HepG2 (cell line): ENCODE measurements around the gene CNTN4. TPM values are rescaled to one million over a fixed set of nuclear protein-coding genes. Genes with fewer than 3 reads are reported as not detected.

Experiments
- GPN1 ChIP-seq: sonication (generic); formaldehyde crosslinking; IDR thresholded peaks from 2 replicates; pipeline ENCODE4 v1.5.1; 2020; ENCODE audit warnings: missing genetic modification reagents, borderline replicate concordance
- KDM6A ChIP-seq: IDR thresholded peaks from 2 replicates; pipeline ENCODE4 v1.6.1; 2016; ENCODE audit warnings: low read depth
- LBX2 ChIP-seq: sonication (generic); formaldehyde crosslinking; IDR thresholded peaks from 2 replicates; pipeline ENCODE4 v1.5.0; 2020; ENCODE audit warnings: missing genetic modification reagents, mild to moderate bottlenecking, borderline replicate concordance
- NONO ChIP-seq, 2 experiments: fragments of 450-650 bp in 1 of 2; sonication (generic) in 1 of 2; formaldehyde crosslinking in 1 of 2; IDR thresholded peaks in 1 of 2; conservative IDR thresholded peaks in 1 of 2; 2 replicates each; pipeline versions ENCODE4 v1.6.1 to v1.8.0; 2017 to 2022; ENCODE audit warnings: mild to moderate bottlenecking in 1 of 2, missing genetic modification reagents in 1 of 2, moderate library complexity in 1 of 2
- STAT6 ChIP-seq: sonication (generic); formaldehyde crosslinking; IDR thresholded peaks from 2 replicates; pipeline ENCODE4 v1.4.0; 2020; ENCODE audit warnings: missing genetic modification reagents, mild to moderate bottlenecking, borderline replicate concordance
- ZNF639 ChIP-seq: conservative IDR thresholded peaks from 2 replicates; pipeline ENCODE4 v1.6.1; 2018; ENCODE audit warnings: missing genetic modification reagents
- ZNF878 ChIP-seq: sonication (generic); formaldehyde crosslinking; IDR thresholded peaks from 2 replicates; pipeline ENCODE4 v1.8.1; 2023; ENCODE audit warnings: mild to moderate bottlenecking, missing genetic modification reagents, moderate library complexity
- polyA plus RNA-seq, 8 experiments: library from polyadenylated mRNA; depleted of rRNA in 3 of 8; stranded (reverse) in 7 of 8; unstranded in 1 of 8; fragments of >200 nt; fragmentation: Illumina TruSeq in 4 of 8; extraction: Trizol in 4 of 8; gene quantifications; 2 replicates each; pipeline versions ENCODE4 v1.2.1 to v1.2.3, GENCODE V29; 2011 to 2016; ENCODE audit warnings: low read depth in 4 of 8, missing spikeins in 1 of 8, mixed read lengths in 1 of 8; ENCODE audit not compliant: insufficient read depth in 1 of 8
- total RNA-seq, 5 experiments: library from RNA; depleted of rRNA; stranded (reverse); fragments of >200 nt; fragmentation: Illumina TruSeq; extraction: Trizol; gene quantifications; 2 replicates each; pipeline ENCODE4 v1.2.3, GENCODE V29; 2016; ENCODE audit warnings: low read depth in 1 of 5
- TF ChIP-seq, protein P1 (sequence below): sonication (generic); formaldehyde crosslinking; conservative IDR thresholded peaks from 2 replicates; pipeline ENCODE4 v1.5.0; 2020; ENCODE audit warnings: missing genetic modification reagents

Gene CNTN4
- total and polyA plus RNA-seq, 2 of the 13 experiments (the other 11 are each of a cell fraction or from before 2014, with no cell fraction given) = 0.01 to 0.13 TPM

GRCh38 chr3:2441558-2441957 lies 342.9 kb downstream of the CNTN4 start (continued):
- TF ChIP-seq LBX2 (no peak), KDM6A (CRISPR knock-in tag) (no peak), STAT6 (CRISPR knock-in tag) (no peak), NONO (IDR thresholded peaks at IDR 0.05) (no peak), NONO (CRISPR knock-in tag; conservative IDR thresholded peaks at IDR 0.05) (no peak), ZNF878 (no peak), GPN1 (no peak), ZNF639 (CRISPR knock-in tag) (no peak)
- TF ChIP-seq, protein P1, sequence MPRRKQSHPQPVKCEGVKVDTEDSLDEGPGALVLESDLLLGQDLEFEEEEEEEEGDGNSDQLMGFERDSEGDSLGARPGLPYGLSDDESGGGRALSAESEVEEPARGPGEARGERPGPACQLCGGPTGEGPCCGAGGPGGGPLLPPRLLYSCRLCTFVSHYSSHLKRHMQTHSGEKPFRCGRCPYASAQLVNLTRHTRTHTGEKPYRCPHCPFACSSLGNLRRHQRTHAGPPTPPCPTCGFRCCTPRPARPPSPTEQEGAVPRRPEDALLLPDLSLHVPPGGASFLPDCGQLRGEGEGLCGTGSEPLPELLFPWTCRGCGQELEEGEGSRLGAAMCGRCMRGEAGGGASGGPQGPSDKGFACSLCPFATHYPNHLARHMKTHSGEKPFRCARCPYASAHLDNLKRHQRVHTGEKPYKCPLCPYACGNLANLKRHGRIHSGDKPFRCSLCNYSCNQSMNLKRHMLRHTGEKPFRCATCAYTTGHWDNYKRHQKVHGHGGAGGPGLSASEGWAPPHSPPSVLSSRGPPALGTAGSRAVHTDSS (CRISPR knock-in tag) = no peak
